HG03565 (cell line): ENCODE measurements around the gene SLCO3A1.

ENCODE experiments used
- ATAC-seq: cut with Tn5 transposase; IDR thresholded peaks from one replicate; pipeline ENCODE4 v1.9.1; 2021; ENCODE audit warnings: mild to moderate bottlenecking, moderate library complexity; ENCODE audit not compliant: unreplicated experiment

The SLCO3A1 gene

GRCh38 chr15:91909111-91909510 lies 55.6 kb downstream of the SLCO3A1 start:
- ATAC-seq = no peak

GRCh38 chr15:91909574-91909973 lies 56.1 kb downstream of the SLCO3A1 start:
- ATAC-seq = no peak

- ATAC-seq = no peak
Observed at GRCh38 chr15:91911844-91912243, 58.3 kb downstream of the SLCO3A1 start.

GRCh38 chr15:91912336-91912735 lies 58.8 kb downstream of the SLCO3A1 start:
- ATAC-seq = no peak

GRCh38 chr15:91913560-91913959 lies 60.1 kb downstream of the SLCO3A1 start:
- ATAC-seq = no peak

GRCh38 chr15:91915576-91915975 lies 62.1 kb downstream of the SLCO3A1 start:
- no peak for ATAC-seq

GRCh38 chr15:91916051-91916450 lies 62.5 kb downstream of the SLCO3A1 start:
- no peak for ATAC-seq

GRCh38 chr15:91917686-91918360 lies 64.3 kb downstream of the SLCO3A1 start:
- no peak for ATAC-seq

GRCh38 chr15:91919014-91919534 lies 65.6 kb downstream of the SLCO3A1 start:
- ATAC-seq = no peak

- no peak for ATAC-seq
Observed at GRCh38 chr15:91921188-91921842, 67.8 kb downstream of the SLCO3A1 start.

GRCh38 chr15:91921843-91922198 lies 68.3 kb downstream of the SLCO3A1 start:
- ATAC-seq = no peak

- no peak for ATAC-seq
Observed at GRCh38 chr15:91922646-91923547, 69.4 kb downstream of the SLCO3A1 start.

- no peak for ATAC-seq
Observed at GRCh38 chr15:91924183-91924582, 70.7 kb downstream of the SLCO3A1 start.

- no peak for ATAC-seq
Observed at GRCh38 chr15:91924837-91925495, 71.5 kb downstream of the SLCO3A1 start.

- ATAC-seq = no peak
Observed at GRCh38 chr15:91925794-91926193, 72.3 kb downstream of the SLCO3A1 start.

- ATAC-seq = no peak
Observed at GRCh38 chr15:91926908-91927270, 73.4 kb downstream of the SLCO3A1 start.

GRCh38 chr15:91927585-91927984 lies 74.1 kb downstream of the SLCO3A1 start:
- no peak for ATAC-seq

- no peak for ATAC-seq
Observed at GRCh38 chr15:91928675-91929074, 75.2 kb downstream of the SLCO3A1 start.

- no peak for ATAC-seq
Observed at GRCh38 chr15:91929509-91929908, 76.0 kb downstream of the SLCO3A1 start.

GRCh38 chr15:91930092-91930491 lies 76.6 kb downstream of the SLCO3A1 start:
- ATAC-seq = no peak

- no peak for ATAC-seq
Observed at GRCh38 chr15:91936182-91936775, 82.8 kb downstream of the SLCO3A1 start.
